Activated CD8-positive, alpha-beta T cell treated with anti-CD3 and anti-CD28 coated beads for 36 hours (primary cell): ENCODE data around the gene ANKS1B. TPM values are rescaled to one million over a fixed set of nuclear protein-coding genes. Genes with fewer than 3 reads are reported as not detected.

Experiments used
- ATAC-seq: fragments of 200-7000 bp; cut with Tn5 transposase; one replicate; pipeline ENCODE4 v1.10.0; 2021; ENCODE audit warnings: mild to moderate bottlenecking, moderate library complexity
- CTCF ChIA-PET: fragments of 350-600 bp; sonication (Branson Sonifier 250); formaldehyde crosslinking; loops from one replicate; lab custom pipeline; 2021; ENCODE audit warnings: antibody characterized with exemption; lab: Charles Lee
- POLR2A ChIA-PET: fragments of 350-600 bp; sonication (Branson Sonifier 250); formaldehyde crosslinking; loops from one replicate; lab custom pipeline; 2021; ENCODE audit warnings: antibody characterized with exemption; lab: Charles Lee
- DNase-seq: peaks from one replicate; pipeline ENCODE4 v3.0.0-alpha.2; 2020
- H3K27ac Mint-ChIP-seq: one replicate; pipeline ENCODE4 v1.8.0; 2021; ENCODE audit warnings: mild to moderate bottlenecking, mixed read lengths
- H3K27me3 Mint-ChIP-seq: one replicate; pipeline ENCODE4 v1.8.0; 2021; ENCODE audit warnings: mixed read lengths
- H3K36me3 Mint-ChIP-seq: one replicate; pipeline ENCODE4 v1.8.0; 2021; ENCODE audit warnings: low read depth, mixed read lengths
- H3K4me1 Mint-ChIP-seq: one replicate; pipeline ENCODE4 v1.8.0; 2021; ENCODE audit warnings: low read depth, mixed read lengths
- H3K4me3 Mint-ChIP-seq: one replicate; pipeline ENCODE4 v1.8.0; 2021; ENCODE audit warnings: mild to moderate bottlenecking, moderate library complexity, mixed read lengths
- H3K9me3 Mint-ChIP-seq: one replicate; pipeline ENCODE4 v1.8.0; 2021; ENCODE audit warnings: mixed read lengths
- CTCF ChIP-seq: fragments of 200-600 bp; IDR thresholded peaks from one replicate; pipeline ENCODE4 v1.8.0; 2022; ENCODE audit warnings: antibody characterized with exemption, mild to moderate bottlenecking
- intact Hi-C: fragments of 100-400 bp; cut with micrococcal nuclease; formaldehyde crosslinking; loops from one replicate; pipeline ENCODE4 v1.10.0; 2022
- total RNA-seq, 2 experiments: library from RNA; stranded (reverse); gene quantifications; one replicate each; pipeline ENCODE4 v1.2.3, GENCODE V29; 2021

ANKS1B gene
- total RNA-seq, 2 experiments from 2014 or later = 0.54 TPM; not detected in 1

- H3K4me1 Mint-ChIP-seq = no peaks in the 10 kb centered on the region
- ChIA-PET CTCF (no interaction called here), POLR2A (no interaction called here)
- H3K36me3 Mint-ChIP-seq = no peaks in the 10 kb centered on the region
- no peak for TF ChIP-seq CTCF
- H3K4me3 Mint-ChIP-seq = no peak overlapping the region
- DNase-seq (no peak), ATAC-seq (no peak)
- H3K27me3 Mint-ChIP-seq = no peaks in the 10 kb centered on the region
- H3K9me3 Mint-ChIP-seq = peaks cover 10% of the 10 kb centered on the region
- no peak overlapping the region for H3K27ac Mint-ChIP-seq
- intact Hi-C loops = no loop called here
These were observed 713.7 kb downstream of the ANKS1B start for GRCh38 chr12:99271071-99271470.

- no peak for DNase-seq
- ATAC-seq = no peak
- Mint-ChIP-seq H3K27ac (no peak overlapping the region), H3K27me3 (no peaks in the 10 kb centered on the region), H3K36me3 (no peaks in the 10 kb centered on the region), H3K4me3 (no peak overlapping the region), H3K4me1 (no peaks in the 10 kb centered on the region), H3K9me3 (peaks cover 10% of the 10 kb centered on the region)
- TF ChIP-seq CTCF = no peak
- CTCF ChIA-PET = no interaction called here
- intact Hi-C loops = no loop called here
- POLR2A ChIA-PET = no interaction called here
These were observed 717.7 kb downstream of the ANKS1B start for GRCh38 chr12:99267038-99267437.

- TF ChIP-seq CTCF = no peak
- H3K4me1 Mint-ChIP-seq = no peaks in the 10 kb centered on the region
- no peak overlapping the region for H3K27ac Mint-ChIP-seq
- DNase-seq (no peak), ATAC-seq (no peak)
- POLR2A ChIA-PET = no interaction called here
- CTCF ChIA-PET = no interaction called here
- intact Hi-C loops = no loop called here
- H3K4me3 Mint-ChIP-seq = no peak overlapping the region
- no peaks in the 10 kb centered on the region for H3K27me3 Mint-ChIP-seq
- no peaks in the 10 kb centered on the region for H3K36me3 Mint-ChIP-seq
- peaks cover 4% of the 10 kb centered on the region for H3K9me3 Mint-ChIP-seq
These were observed 719.1 kb downstream of the ANKS1B start for GRCh38 chr12:99265648-99266047.

GRCh38 chr12:99261256-99261655 is 723.5 kb downstream of the ANKS1B start:
- ChIA-PET POLR2A (no interaction called here), CTCF (no interaction called here)
- TF ChIP-seq CTCF = no peak
- Mint-ChIP-seq H3K9me3 (peaks cover 5% of the 10 kb centered on the region), H3K27me3 (no peaks in the 10 kb centered on the region), H3K27ac (no peak overlapping the region), H3K4me3 (no peak overlapping the region), H3K36me3 (no peaks in the 10 kb centered on the region), H3K4me1 (no peaks in the 10 kb centered on the region)
- intact Hi-C loops = no loop called here
- no peak for DNase-seq
- no peak for ATAC-seq

- CTCF ChIA-PET = no interaction called here
- TF ChIP-seq CTCF = no peak
- Mint-ChIP-seq H3K4me3 (no peak overlapping the region), H3K9me3 (peaks cover 5% of the 10 kb centered on the region), H3K36me3 (no peaks in the 10 kb centered on the region), H3K4me1 (no peaks in the 10 kb centered on the region), H3K27me3 (no peaks in the 10 kb centered on the region), H3K27ac (no peak overlapping the region)
- DNase-seq = no peak
- no peak for ATAC-seq
- intact Hi-C loops = no loop called here
- POLR2A ChIA-PET = no interaction called here
These were observed 724.2 kb downstream of the ANKS1B start for GRCh38 chr12:99260456-99260996.
